T47D (cell line): ENCODE measurements around the gene MAN1C1.

Experiments
- DNase-seq, 2 experiments: peaks; one replicate each; pipeline versions ENCODE4 v3.0.0 to v3.0.0-alpha.2; 2011 to 2012; ENCODE audit warnings: low read depth in 1 of 2, low spot score in 1 of 2
- JUND ChIP-seq: IDR thresholded peaks from 2 replicates; pipeline ENCODE4 v1.6.1; 2012; ENCODE audit warnings: low read depth
- in situ Hi-C: cut with HindIII; loops from 2 replicates; pipeline ENCODE4 v1.10.0; 2016; ENCODE audit warnings: low sequenced_read_pairs, low pct_unique_long_range_greater_than_20kb

Gene MAN1C1

GRCh38 chr1:25680701-25681100, 64.1 kb downstream of the MAN1C1 start:
- no peak for TF ChIP-seq JUND
- DNase-seq = no peak
- in situ Hi-C loops = no loop called here

GRCh38 chr1:25682059-25682601, 65.5 kb downstream of the MAN1C1 start:
- in situ Hi-C loops = no loop called here
- TF ChIP-seq JUND = no peak
- no peak for DNase-seq

GRCh38 chr1:25683177-25683576, 66.6 kb downstream of the MAN1C1 start:
- no peak for TF ChIP-seq JUND
- in situ Hi-C loops = no loop called here
- no peak for DNase-seq

DNA sequence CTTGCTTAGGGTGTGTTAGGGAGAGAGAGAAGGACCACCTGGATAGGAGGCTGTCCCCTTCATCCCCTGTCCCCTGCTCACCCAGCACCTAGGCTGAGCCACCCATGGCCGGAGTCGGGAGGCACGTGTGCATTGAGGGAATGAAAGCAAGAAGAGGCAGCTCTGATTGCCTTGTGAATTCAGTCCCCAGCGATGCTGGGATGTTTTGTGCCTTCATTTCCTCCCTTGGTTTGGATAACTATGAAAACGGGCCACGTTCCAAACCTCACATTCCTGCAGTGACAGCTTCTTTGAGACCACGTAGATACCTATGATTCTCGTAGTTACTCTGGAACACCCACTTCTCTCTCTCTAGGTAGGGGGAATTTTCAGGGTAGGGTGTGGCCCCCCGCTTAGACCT, 67.1 kb downstream of the MAN1C1 start:
- no peak for DNase-seq
- in situ Hi-C loops = no loop called here
- no peak for TF ChIP-seq JUND

GRCh38 chr1:25684216-25684965, 67.8 kb downstream of the MAN1C1 start:
- in situ Hi-C loops = no loop called here
- DNase-seq = no peak
- no peak for TF ChIP-seq JUND

DNA sequence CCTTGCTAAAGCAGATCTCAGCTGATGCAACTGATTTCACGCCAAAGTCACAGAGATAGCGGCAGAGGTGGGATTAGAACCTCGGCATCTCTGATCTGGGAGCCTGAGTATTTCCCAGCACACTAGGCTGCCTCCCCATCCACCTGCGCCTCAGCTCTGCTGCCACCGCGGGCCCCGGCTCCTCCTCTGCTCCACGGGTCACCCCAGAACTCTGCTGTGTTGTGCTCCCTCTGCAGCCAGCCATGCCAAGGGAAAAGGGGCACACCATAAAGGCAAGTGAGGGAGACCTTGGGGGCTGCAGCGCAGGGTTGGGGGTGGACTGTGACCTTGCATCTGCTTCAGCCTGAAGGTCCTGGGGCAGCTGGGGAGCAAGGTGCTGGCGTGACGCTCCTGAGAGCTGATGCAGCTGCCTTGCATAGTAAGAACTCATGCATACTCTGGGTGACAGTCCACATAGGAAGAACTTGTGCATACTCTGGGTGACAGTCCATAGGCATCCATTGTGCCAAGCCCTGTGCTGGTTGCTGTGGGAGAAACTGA, 68.7 kb downstream of the MAN1C1 start:
- in situ Hi-C loops = no loop called here
- DNase-seq = no peak
- no peak for TF ChIP-seq JUND

DNA sequence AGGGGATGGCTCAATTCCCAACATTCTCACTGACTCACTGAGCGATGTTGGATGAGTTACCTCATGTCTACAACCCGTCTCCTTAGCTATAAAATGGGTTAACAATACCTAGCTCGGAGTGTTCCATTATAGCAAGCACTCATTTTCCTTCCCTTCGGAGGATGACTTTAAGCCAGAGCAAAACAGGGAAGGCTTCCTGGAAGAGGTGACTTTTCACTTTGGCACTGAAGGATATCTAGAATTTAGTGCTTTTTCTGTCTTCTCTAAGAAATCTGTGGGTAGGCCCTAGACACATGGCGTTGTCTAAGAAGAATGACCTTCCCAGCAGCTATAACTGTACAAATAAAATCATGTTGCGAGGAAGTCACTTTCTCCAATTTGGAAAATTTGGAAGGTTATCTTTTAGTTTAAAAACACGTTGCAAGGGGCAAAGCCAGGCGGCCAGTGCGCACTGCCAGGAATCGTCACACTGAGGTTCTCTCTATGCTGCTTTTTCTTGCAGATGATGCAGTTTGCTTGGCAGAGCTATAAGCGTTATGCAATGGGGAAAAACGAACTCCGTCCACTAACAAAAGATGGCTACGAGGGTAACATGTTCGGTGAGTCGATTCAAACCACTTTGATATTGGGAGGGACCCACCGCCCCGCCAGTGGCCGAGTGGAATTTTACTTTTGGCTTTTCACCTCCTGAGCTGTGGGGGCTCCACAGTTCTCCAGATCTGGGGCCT, 69.5 kb downstream of the MAN1C1 start:
- DNase-seq = no peak
- in situ Hi-C loops = no loop called here
- TF ChIP-seq JUND = no peak

- DNase-seq = no peak
- no peak for TF ChIP-seq JUND
- in situ Hi-C loops = no loop called here
Observed at GRCh38 chr1:25687221-25688017, 70.8 kb downstream of the MAN1C1 start.

DNA sequence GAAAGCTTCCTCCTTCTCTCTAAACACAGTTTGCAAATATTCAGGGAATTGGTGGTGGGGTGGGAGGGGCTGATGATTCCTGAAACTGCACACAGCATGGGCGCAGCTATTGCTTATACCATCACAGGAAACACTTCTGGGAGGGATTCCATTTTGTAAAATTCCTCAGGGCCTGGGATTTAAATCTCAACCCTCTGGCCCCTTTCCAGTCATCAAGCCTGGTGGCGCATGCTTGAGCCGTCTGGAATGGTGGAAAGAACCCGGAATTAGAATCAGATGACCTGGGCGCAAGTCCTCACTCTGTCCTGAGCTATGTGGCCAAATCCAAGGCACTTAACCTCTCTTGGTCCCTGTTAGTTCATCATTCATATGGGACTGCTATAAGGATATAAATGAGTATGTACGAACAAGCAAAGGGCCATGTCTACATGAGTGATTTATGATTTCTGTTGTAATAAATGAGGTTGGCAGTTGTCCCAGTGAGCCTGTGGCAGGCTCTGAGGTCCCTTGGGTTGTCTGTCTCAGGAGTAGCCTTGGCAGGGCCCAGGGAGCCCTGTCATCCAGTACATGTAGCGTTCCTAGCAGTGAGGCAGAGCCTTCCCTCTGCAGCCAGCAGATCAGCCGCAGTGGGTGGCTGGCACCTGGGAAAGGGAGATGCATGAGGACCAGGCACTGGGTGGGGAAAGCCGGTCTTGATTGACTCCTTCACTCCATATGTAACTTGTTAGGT, 72.0 kb downstream of the MAN1C1 start:
- TF ChIP-seq JUND = no peak
- in situ Hi-C loops = no loop called here
- DNase-seq = no peak

DNA sequence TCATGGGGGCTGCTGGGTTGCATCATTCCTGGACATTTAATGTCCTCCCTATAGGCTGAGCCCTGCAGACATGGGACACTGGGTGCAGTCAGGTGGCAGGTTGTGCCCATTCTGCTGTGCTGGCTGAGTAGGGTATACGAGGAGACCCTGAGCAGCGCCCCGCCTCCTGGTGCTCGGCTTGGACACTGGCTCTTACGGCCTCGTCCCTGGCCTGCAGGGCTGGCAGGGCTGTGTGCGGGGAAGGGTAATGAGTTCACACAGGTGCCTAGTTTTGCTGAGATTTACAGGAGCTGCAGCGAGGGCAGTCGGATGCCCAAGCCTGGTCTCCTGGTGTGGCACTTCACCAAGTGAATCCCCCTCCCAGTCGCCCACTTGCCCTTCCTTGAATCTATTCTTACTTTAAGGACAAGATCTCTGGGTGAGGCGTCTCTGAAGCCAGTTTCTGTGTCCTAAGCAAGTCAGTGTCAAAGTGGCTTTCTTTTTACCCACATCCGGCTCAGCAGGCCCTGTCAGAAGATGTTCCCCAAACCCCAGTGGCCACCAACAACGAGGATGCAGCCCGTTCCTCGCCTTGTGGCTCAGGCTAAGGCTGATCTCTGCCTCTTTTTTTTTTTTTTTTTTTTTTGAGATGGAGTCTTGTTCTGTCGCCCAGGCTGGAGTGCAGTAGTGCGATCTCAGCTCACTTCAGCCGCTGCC, 73.2 kb downstream of the MAN1C1 start:
- in situ Hi-C loops = no loop called here
- no peak for DNase-seq
- TF ChIP-seq JUND = no peak

DNA sequence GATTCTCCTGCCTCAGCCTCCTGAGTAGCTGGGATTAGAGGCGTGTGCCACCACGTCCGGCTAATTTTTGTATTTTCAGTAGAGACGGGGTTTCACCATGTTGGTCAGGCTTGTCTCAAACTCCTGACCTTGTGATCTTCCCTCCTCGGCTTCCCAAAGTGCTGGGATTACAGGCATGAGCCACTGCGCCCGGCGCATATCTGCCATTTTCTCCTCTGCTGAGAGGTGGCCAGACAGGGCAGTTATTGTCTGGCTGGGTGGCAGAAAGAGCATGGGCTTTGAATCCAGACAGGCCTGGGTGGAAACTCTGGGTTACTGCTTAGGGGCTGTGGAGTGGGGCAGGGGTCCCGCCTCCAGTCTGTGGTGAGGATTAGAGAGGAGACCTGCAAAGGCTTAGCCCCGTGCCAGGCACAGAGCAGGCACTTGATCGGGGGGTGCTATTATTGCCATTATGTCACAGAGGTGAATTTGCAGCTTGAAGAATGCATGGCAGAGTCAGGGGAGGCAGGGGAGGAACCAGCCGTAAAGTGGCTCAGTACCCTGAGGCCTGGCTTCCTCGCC, 73.9 kb downstream of the MAN1C1 start:
- TF ChIP-seq JUND = no peak
- in situ Hi-C loops = no loop called here
- DNase-seq = no peak
